ENCODE results near the gene CELF2.

The CELF2 gene

DNA sequence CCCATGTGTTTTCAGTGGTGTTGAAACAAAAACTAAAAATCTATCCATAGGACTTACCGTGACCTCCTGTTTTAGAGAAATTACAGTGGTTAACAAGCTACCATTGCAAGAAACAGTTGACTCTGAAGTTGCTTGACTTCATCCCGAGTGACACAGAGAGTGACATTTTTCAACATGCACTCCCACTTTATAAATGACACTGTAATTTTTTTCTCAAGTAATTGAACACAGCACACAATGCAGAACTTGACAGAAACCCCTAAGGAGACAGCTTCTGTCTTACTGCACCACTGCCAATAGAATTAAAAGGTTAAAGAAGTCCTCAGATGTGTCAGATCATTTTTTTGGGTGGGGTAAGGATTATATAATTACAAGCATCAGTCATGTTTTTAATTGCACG is 246.1 kb downstream of the CELF2 start:
- TF ChIP-seq, protein P1, sequence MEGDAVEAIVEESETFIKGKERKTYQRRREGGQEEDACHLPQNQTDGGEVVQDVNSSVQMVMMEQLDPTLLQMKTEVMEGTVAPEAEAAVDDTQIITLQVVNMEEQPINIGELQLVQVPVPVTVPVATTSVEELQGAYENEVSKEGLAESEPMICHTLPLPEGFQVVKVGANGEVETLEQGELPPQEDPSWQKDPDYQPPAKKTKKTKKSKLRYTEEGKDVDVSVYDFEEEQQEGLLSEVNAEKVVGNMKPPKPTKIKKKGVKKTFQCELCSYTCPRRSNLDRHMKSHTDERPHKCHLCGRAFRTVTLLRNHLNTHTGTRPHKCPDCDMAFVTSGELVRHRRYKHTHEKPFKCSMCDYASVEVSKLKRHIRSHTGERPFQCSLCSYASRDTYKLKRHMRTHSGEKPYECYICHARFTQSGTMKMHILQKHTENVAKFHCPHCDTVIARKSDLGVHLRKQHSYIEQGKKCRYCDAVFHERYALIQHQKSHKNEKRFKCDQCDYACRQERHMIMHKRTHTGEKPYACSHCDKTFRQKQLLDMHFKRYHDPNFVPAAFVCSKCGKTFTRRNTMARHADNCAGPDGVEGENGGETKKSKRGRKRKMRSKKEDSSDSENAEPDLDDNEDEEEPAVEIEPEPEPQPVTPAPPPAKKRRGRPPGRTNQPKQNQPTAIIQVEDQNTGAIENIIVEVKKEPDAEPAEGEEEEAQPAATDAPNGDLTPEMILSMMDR (IDR thresholded peaks at IDR 0.05; ENCODE audit: extremely low read depth, insufficient read depth, missing control alignments) = no peak
- in situ Hi-C loops (cut with MboI; ENCODE audit: low pct_unique_long_range_greater_than_20kb, low sequenced_read_pairs, unreplicated experiment) = no loop called here
- DNase-seq (ENCODE audit: low spot score) = no peak

GRCh38 chr10:11264296-11265048 is 246.8 kb downstream of the CELF2 start:
- in situ Hi-C loops (cut with MboI; ENCODE audit: low pct_unique_long_range_greater_than_20kb, low sequenced_read_pairs, unreplicated experiment) = no loop called here
- TF ChIP-seq, protein P1 (IDR thresholded peaks at IDR 0.05; ENCODE audit: extremely low read depth, insufficient read depth, missing control alignments) = no peak

GRCh38 chr10:11265484-11265883 is 247.8 kb downstream of the CELF2 start:
- no peak for DNase-seq (ENCODE audit: low spot score)
- TF ChIP-seq, protein P1 (IDR thresholded peaks at IDR 0.05; ENCODE audit: extremely low read depth, insufficient read depth, missing control alignments) = no peak
- in situ Hi-C loops (cut with MboI; ENCODE audit: low pct_unique_long_range_greater_than_20kb, low sequenced_read_pairs, unreplicated experiment) = no loop called here

More at GRCh38 chr10:11264296-11265048, 246.8 kb downstream of the CELF2 start:
- no peak for DNase-seq (ENCODE audit: low spot score)

- DNase-seq (ENCODE audit: low spot score) = no peak
- in situ Hi-C loops (cut with MboI; ENCODE audit: low pct_unique_long_range_greater_than_20kb, low sequenced_read_pairs, unreplicated experiment) = no loop called here
- TF ChIP-seq, protein P1 (IDR thresholded peaks at IDR 0.05; ENCODE audit: extremely low read depth, insufficient read depth, missing control alignments) = no peak
Observed at GRCh38 chr10:11266426-11266825, 248.8 kb downstream of the CELF2 start.

- TF ChIP-seq, protein P1 (IDR thresholded peaks at IDR 0.05; ENCODE audit: extremely low read depth, insufficient read depth, missing control alignments) = peak; percentile 84
- DNase-seq (ENCODE audit: low spot score) = no peak
- in situ Hi-C loops (cut with MboI; ENCODE audit: low pct_unique_long_range_greater_than_20kb, low sequenced_read_pairs, unreplicated experiment) = no loop called here
Observed at GRCh38 chr10:11270135-11270857, 252.6 kb downstream of the CELF2 start.

DNA sequence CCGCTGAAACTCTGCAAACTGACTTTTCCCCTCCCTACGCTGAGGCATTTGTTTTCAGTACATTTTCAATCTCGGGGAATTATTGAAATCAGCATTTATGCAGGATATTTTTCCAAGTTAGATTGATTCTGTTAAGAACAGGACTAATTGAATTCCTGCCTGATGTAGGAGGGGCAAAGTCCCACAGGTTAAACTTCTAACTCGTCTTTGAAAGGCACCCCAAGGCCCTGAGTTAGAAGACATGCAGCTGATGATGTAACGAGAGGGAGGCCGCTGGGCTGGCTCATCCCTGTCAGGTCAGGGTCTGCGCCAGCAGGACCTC is 253.1 kb downstream of the CELF2 start:
- TF ChIP-seq, protein P1 (IDR thresholded peaks at IDR 0.05; ENCODE audit: extremely low read depth, insufficient read depth, missing control alignments) = no peak
- in situ Hi-C loops (cut with MboI; ENCODE audit: low pct_unique_long_range_greater_than_20kb, low sequenced_read_pairs, unreplicated experiment) = no loop called here
- no peak for DNase-seq (ENCODE audit: low spot score)

Measured in GM13977 (cell line).